GM12878 (cell line): ENCODE data around the gene NOP14. TPM values are rescaled to one million over a fixed set of nuclear protein-coding genes. Genes with fewer than 3 reads are reported as not detected.

Experiments used
- ATAC-seq: fragments of 200-7000 bp; cut with Tn5 transposase; 3 replicates; pipeline ENCODE4 v1.9.1; 2020; ENCODE audit warnings: mild to moderate bottlenecking, moderate library complexity
- BruUV-seq: library from RNA; stranded (reverse); fragments of 400-500 nt; replicated peaks from 2 replicates; lab custom pipeline; 2021; lab: Mats Ljungman, UMichigan
- CTCF ChIA-PET: fragments of 300-600 bp; sonication (Branson Sonifier 250); formaldehyde crosslinking; extraction: SDS; loops from one replicate; lab custom pipeline; 2021; ENCODE audit warnings: inconsistent platforms; lab: Yijun Ruan, JAX
- POLR2A ChIA-PET: fragments of 350-600 bp; formaldehyde crosslinking; extraction: SDS; loops from one replicate; lab custom pipeline; 2021; ENCODE audit warnings: inconsistent platforms; lab: Charles Lee
- RAD21 ChIA-PET: fragments of 300-600 bp; sonication (Branson Sonifier 250); formaldehyde crosslinking; loops from one replicate; lab custom pipeline; 2023; ENCODE audit warnings: antibody characterized with exemption; ENCODE audit not compliant: unreplicated experiment; lab: Charles Lee
- SMC1A ChIA-PET: fragments of 300-600 bp; sonication (Branson Sonifier 250); formaldehyde crosslinking; loops from one replicate; lab custom pipeline; 2023; ENCODE audit not compliant: unreplicated experiment, uncharacterized antibody; lab: Charles Lee
- DNase-seq: peaks from one replicate; pipeline ENCODE4 v3.0.0-alpha.2; 2011; ENCODE audit warnings: low read depth, low spot score
- FAIRE-seq: peaks from 3 replicates; lab custom pipeline; 2011; peaks lifted over from hg19 to GRCh38; lab: Jason Lieb, UNC
- H2AFZ ChIP-seq: 2 replicates; pipeline ENCODE4 v1.6.0; 2011; ENCODE audit warnings: low read depth, low read length, control low read depth; ENCODE audit not compliant: control insufficient read depth
- H3K27ac ChIP-seq: 2 replicates; pipeline ENCODE4 v1.5.1; 2011; ENCODE audit warnings: control low read depth; ENCODE audit not compliant: control insufficient read depth, insufficient read depth
- H3K27me3 ChIP-seq, 2 experiments: replicated peaks in 1 of 2; 2 replicates each; pipeline versions ENCODE4 v1.6.0 to v1.6.1; 2011; ENCODE audit warnings: low read length in 1 of 2; ENCODE audit not compliant: control insufficient read depth in 2 of 2, insufficient read depth in 2 of 2
- H3K36me3 ChIP-seq, 2 experiments: 2 replicates each; pipeline ENCODE4 v1.5.1; 2011; ENCODE audit warnings: low read length in 1 of 2; ENCODE audit not compliant: control insufficient read depth in 2 of 2, insufficient read depth in 2 of 2
- H3K4me1 ChIP-seq: 2 replicates; pipeline ENCODE4 v1.6.1; 2011; ENCODE audit warnings: mild to moderate bottlenecking, low read length, moderate library complexity, mixed read lengths; ENCODE audit not compliant: control insufficient read depth, insufficient read depth
- H3K4me2 ChIP-seq: 2 replicates; pipeline ENCODE4 v1.6.0; 2011; ENCODE audit warnings: control low read depth; ENCODE audit not compliant: control insufficient read depth, insufficient read depth
- H3K4me3 ChIP-seq: fragments of 200-600 bp; sonication (generic); 2 replicates; pipeline ENCODE4 v1.5.1; 2016
- H3K79me2 ChIP-seq: 2 replicates; pipeline ENCODE4 v1.6.0; 2011; ENCODE audit warnings: low read length; ENCODE audit not compliant: control insufficient read depth, insufficient read depth
- H3K9ac ChIP-seq: 2 replicates; pipeline ENCODE4 v1.8.0; 2011; ENCODE audit warnings: low read length, control low read depth, mixed read lengths; ENCODE audit not compliant: control insufficient read depth, insufficient read depth
- H3K9me3 ChIP-seq: replicated peaks from 3 replicates; pipeline ENCODE4 v1.5.1; 2011; ENCODE audit warnings: mild to moderate bottlenecking, low read length; ENCODE audit not compliant: control insufficient read depth, insufficient read depth
- H4K20me1 ChIP-seq: 2 replicates; pipeline ENCODE4 v1.6.0; 2011; ENCODE audit not compliant: control insufficient read depth, insufficient read depth
- E4F1 ChIP-seq: fragments of 450-650 bp; IDR thresholded peaks from 2 replicates; pipeline ENCODE4 v1.6.1; 2018; ENCODE audit warnings: borderline replicate concordance, mild to moderate bottlenecking; ENCODE audit not compliant: partially characterized antibody
- ELK1 ChIP-seq: IDR thresholded peaks from 2 replicates; pipeline ENCODE4 v1.6.1; 2012; ENCODE audit warnings: low read depth, low read length, improper control_type of control experiment
- HDAC2 ChIP-seq: fragments of 200-600 bp; sonication (generic); IDR thresholded peaks from 2 replicates; pipeline ENCODE4 v1.6.1; 2017
- HDGF ChIP-seq: fragments of 450-650 bp; IDR thresholded peaks from 2 replicates; pipeline ENCODE4 v1.6.1; 2016; ENCODE audit warnings: antibody characterized with exemption
- MAX ChIP-seq: IDR thresholded peaks from 2 replicates; pipeline ENCODE4 v1.6.1; 2012; ENCODE audit warnings: low read depth, low read length, improper control_type of control experiment
- NKRF ChIP-seq: fragments of 450-650 bp; conservative IDR thresholded peaks from 2 replicates; pipeline ENCODE4 v1.6.1; 2017; ENCODE audit warnings: mild to moderate bottlenecking, moderate library complexity
- NR2C1 ChIP-seq: fragments of 450-650 bp; IDR thresholded peaks from 2 replicates; pipeline ENCODE4 v1.6.1; 2017; ENCODE audit warnings: antibody characterized with exemption, mild to moderate bottlenecking, moderate library complexity
- POLR2A ChIP-seq: IDR thresholded peaks from 2 replicates; pipeline ENCODE4 v1.6.1; 2011; ENCODE audit warnings: low read depth, mild to moderate bottlenecking, low read length
- PRDM15 ChIP-seq: fragments of 450-650 bp; formaldehyde crosslinking; IDR thresholded peaks from 2 replicates; pipeline ENCODE4 v1.4.0; 2020; ENCODE audit warnings: mild to moderate bottlenecking, moderate library complexity
- SMC3 ChIP-seq: IDR thresholded peaks from 2 replicates; pipeline ENCODE4 v1.6.1; 2011; ENCODE audit warnings: low read length, improper control_type of control experiment, borderline replicate concordance
- SUPT20H ChIP-seq: IDR thresholded peaks from 2 replicates; pipeline ENCODE4 v1.6.1; 2011; ENCODE audit warnings: low read depth, mild to moderate bottlenecking, low read length, moderate library complexity, borderline replicate concordance; ENCODE audit not compliant: control insufficient read depth
- TAF1 ChIP-seq: IDR thresholded peaks from 2 replicates; pipeline ENCODE4 v1.6.1; 2011; ENCODE audit warnings: mild to moderate bottlenecking, low read depth, low read length, borderline replicate concordance
- YBX1 ChIP-seq: fragments of 450-650 bp; IDR thresholded peaks from 2 replicates; pipeline ENCODE4 v1.6.1; 2016; ENCODE audit warnings: antibody characterized with exemption
- WGBS: methylation state at CpG from one replicate; pipeline ENCODE4 v1.1.6; 2016; ENCODE audit warnings: low lambda C conversion rate; ENCODE audit not compliant: insufficient replicate concordance, insufficient coverage; ENCODE audit errors: missing lambda C conversion rate; 5-methylcytosine and 5-hydroxymethylcytosine counted together
- in situ Hi-C: fragments of 300-500 bp; cut with MboI; formaldehyde crosslinking; loops from 9 replicates; pipeline ENCODE4 v1.14.3; 2018; ENCODE audit warnings: mixed read lengths
- intact Hi-C: fragments of 100-400 bp; cut with micrococcal nuclease; formaldehyde crosslinking; loops from one replicate; pipeline ENCODE4 v1.14.2; 2022; ENCODE audit not compliant: unreplicated experiment
- polyA plus RNA-seq, 11 experiments: library from polyadenylated mRNA; depleted of rRNA in 4 of 11; unstranded in 6 of 11; stranded (reverse) in 5 of 11; fragments of >200 nt; fragmentation: Nextera tagmentation in 4 of 11; fragmentation: Illumina TruSeq in 1 of 11; extraction: Ambion mirVana in 4 of 11; extraction: Trizol in 1 of 11; gene quantifications; 1 replicate in 1 of 11; 2 replicates in 10 of 11; pipeline versions ENCODE4 v1.2.1 to v1.2.3, GENCODE V29; 2011 to 2016; ENCODE audit warnings: inconsistent platforms in 2 of 11, missing spikeins in 2 of 11, low read depth in 1 of 11
- total RNA-seq, 4 experiments: library from RNA; depleted of rRNA in 3 of 4; stranded (reverse); fragments of >200 nt in 3 of 4; fragmentation: Illumina TruSeq in 1 of 4; extraction: Trizol in 1 of 4; gene quantifications; 2 replicates each; pipeline versions ENCODE4 v1.2.1 to v1.2.3, GENCODE V29; 2013 to 2021

Gene NOP14
- total and polyA plus RNA-seq, 10 of the 15 experiments (the other 5 are each of a cell fraction or from before 2014, with no cell fraction given) = 13.8 to 80.6 (median 49.7) TPM

- Histone ChIP-seq H3K9ac (peak overlapping the region; percentile 89), H3K27ac (peak overlapping the region; percentile 74), H3K36me3 (peaks cover 29 to 33% of the 10 kb centered on the region in 2 experiments), H3K4me1 (peaks cover 31% of the 10 kb centered on the region), H3K4me2 (peak overlapping the region; percentile 63), H2AFZ (no peak overlapping the region), H3K79me2 (peaks cover 36% of the 10 kb centered on the region), H4K20me1 (no peaks in the 10 kb centered on the region), H3K9me3 (no peaks in the 10 kb centered on the region; the same call in 2 of the 3 replicates), H3K4me3 (peak overlapping the region; percentile 97), H3K27me3 (no peaks in the 10 kb centered on the region)
- POLR2A ChIA-PET = interaction anchor here (0.5 to 3.3 kb wide), 10 partner anchors 17 to 357 kb away, joined by 3 to 22 read pairs (median 6); partner anchors contain the start of genes GRK4 and NOP14
- FAIRE-seq = no peak
- WGBS = 7% methylated on average over 23 of the region's 23 CpGs
- ATAC-seq = peak; percentile 23
- in situ Hi-C loops = loop anchor here (25.0 kb wide), 1 partner anchor 175 kb away; the partner anchor contains the start of gene TNIP2
- RAD21 ChIA-PET = interaction anchor here (1.2 to 3.7 kb wide), 9 partner anchors 17 to 241 kb away, joined by 3 to 52 read pairs (median 7); partner anchors contain the start of genes GRK4 and NOP14
- SMC1A ChIA-PET = interaction anchor here (0.7 to 5.4 kb wide), 11 partner anchors 15 to 265 kb away, joined by 3 to 65 read pairs (median 4); partner anchors contain the start of genes GRK4 and NOP14
- DNase-seq = peak; percentile 64
- CTCF ChIA-PET = interaction anchor here (0.7 to 5.2 kb wide), 11 partner anchors 10 to 339 kb away, joined by 3 to 62 read pairs (median 6); partner anchors contain the start of genes GRK4 and NOP14
- intact Hi-C loops = loop anchor here (2.0 kb wide), 1 partner anchor 191 kb away; no protein-coding TSS in a partner anchor
- no TSS peak for BruUV-seq
- no peak for TF ChIP-seq NR2C1
- TF ChIP-seq ELK1 = no peak
- TF ChIP-seq HDAC2 = no peak
- TF ChIP-seq MAX = no peak
- no peak for TF ChIP-seq NKRF
- TF ChIP-seq YBX1 = no peak
- TF ChIP-seq SUPT20H = no peak
- no peak for TF ChIP-seq SMC3
- no peak for TF ChIP-seq TAF1
- no peak for TF ChIP-seq PRDM15
- TF ChIP-seq HDGF = peak; percentile 62
- no peak for TF ChIP-seq POLR2A
- no peak for TF ChIP-seq E4F1
Observed at GRCh38 chr4:2937146-2937857, 25.9 kb downstream of the NOP14 start.
